ENCODE results near the gene GABRG2.

DNA sequence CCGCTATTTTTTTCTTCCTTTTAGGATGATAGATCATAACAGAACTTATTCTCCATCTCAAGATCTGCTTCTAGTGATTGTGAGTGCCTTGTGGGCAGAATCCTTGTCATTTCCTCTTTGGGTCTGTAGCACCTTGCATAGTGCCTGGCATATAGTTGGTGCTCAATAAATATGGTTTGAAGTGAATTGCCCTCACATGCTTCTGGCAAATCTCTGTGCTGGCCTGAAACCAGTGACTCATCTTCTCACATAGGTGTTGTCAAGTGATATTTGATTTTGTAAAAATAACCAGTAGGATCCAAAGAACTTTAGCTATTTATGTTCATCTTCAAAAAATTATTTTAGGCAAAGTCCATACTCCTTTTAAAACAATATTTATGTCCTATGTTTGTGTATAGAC is 86.7 kb downstream of the GABRG2 start:
- TF ChIP-seq, protein P1, sequence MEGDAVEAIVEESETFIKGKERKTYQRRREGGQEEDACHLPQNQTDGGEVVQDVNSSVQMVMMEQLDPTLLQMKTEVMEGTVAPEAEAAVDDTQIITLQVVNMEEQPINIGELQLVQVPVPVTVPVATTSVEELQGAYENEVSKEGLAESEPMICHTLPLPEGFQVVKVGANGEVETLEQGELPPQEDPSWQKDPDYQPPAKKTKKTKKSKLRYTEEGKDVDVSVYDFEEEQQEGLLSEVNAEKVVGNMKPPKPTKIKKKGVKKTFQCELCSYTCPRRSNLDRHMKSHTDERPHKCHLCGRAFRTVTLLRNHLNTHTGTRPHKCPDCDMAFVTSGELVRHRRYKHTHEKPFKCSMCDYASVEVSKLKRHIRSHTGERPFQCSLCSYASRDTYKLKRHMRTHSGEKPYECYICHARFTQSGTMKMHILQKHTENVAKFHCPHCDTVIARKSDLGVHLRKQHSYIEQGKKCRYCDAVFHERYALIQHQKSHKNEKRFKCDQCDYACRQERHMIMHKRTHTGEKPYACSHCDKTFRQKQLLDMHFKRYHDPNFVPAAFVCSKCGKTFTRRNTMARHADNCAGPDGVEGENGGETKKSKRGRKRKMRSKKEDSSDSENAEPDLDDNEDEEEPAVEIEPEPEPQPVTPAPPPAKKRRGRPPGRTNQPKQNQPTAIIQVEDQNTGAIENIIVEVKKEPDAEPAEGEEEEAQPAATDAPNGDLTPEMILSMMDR (IDR thresholded peaks at IDR 0.05): no peak
- TF ChIP-seq POLR2A (IDR thresholded peaks at IDR 0.05): no peak

Measured in uterus (tissue), 2 donors.